ENCODE measurements around the gene POLD3. TPM values are rescaled to one million over a fixed set of nuclear protein-coding genes. Genes with fewer than 3 reads are reported as not detected.

The POLD3 gene
- total RNA-seq, 2 donors from 2014 or later, result 38.5 to 52.2 TPM

- 87 to 90% methylated on average over 3 to 5 of the region's 5 CpGs for WGBS, 2 experiments (ENCODE audit: insufficient coverage in 1 of 2, insufficient read length in 1 of 2)
These were observed 47.2 kb downstream of the POLD3 start for GRCh38 chr11:74639533-74639932.

GRCh38 chr11:74641289-74641688, 48.9 kb downstream of the POLD3 start:
- TF ChIP-seq CTCF (conservative IDR thresholded peaks at IDR 0.05), result no peak
- DNase-seq, result no peak
- Mint-ChIP-seq H3K4me3 (no peak overlapping the region), H3K4me1 (peaks cover 8% of the 10 kb centered on the region), H3K36me3 (ENCODE audit: low read depth) (peaks cover 27% of the 10 kb centered on the region), H3K9me3 (no peaks in the 10 kb centered on the region), H3K27ac (no peak overlapping the region), H3K27me3 (ENCODE audit: insufficient read depth) (no peaks in the 10 kb centered on the region)
- Histone ChIP-seq H3K9me3 (ENCODE audit: control insufficient read depth, low read length) (no peaks in the 10 kb centered on the region), H3K4me3 (ENCODE audit: low read length) (no peak overlapping the region), H3K27me3 (ENCODE audit: control insufficient read depth, insufficient read depth, low read length, poor library complexity, severe bottlenecking) (no peaks in the 10 kb centered on the region), H3K27ac (ENCODE audit: low read depth, low read length) (no peak overlapping the region), H3K36me3 (ENCODE audit: control insufficient read depth, insufficient read depth, low read length) (peaks cover 72% of the 10 kb centered on the region), H3K9ac (ENCODE audit: extremely low read depth, low read length, poor library complexity, severe bottlenecking) (no peak overlapping the region), H3K4me1 (ENCODE audit: control insufficient read depth, insufficient read depth, low read length) (peaks cover 16% of the 10 kb centered on the region)
- WGBS, 2 experiments (ENCODE audit: insufficient coverage in 1 of 2, insufficient read length in 1 of 2), result 94 to 96% methylated on average over 7 to 8 of the region's 8 CpGs

More at GRCh38 chr11:74639533-74639932, 47.2 kb downstream of the POLD3 start:
- no peak for TF ChIP-seq CTCF (conservative IDR thresholded peaks at IDR 0.05)
- Histone ChIP-seq H3K9me3 (ENCODE audit: control insufficient read depth, low read length) (no peaks in the 10 kb centered on the region), H3K36me3 (ENCODE audit: control insufficient read depth, insufficient read depth, low read length) (peaks cover 83% of the 10 kb centered on the region), H3K9ac (ENCODE audit: extremely low read depth, low read length, poor library complexity, severe bottlenecking) (no peak overlapping the region), H3K27me3 (ENCODE audit: control insufficient read depth, insufficient read depth, low read length, poor library complexity, severe bottlenecking) (no peaks in the 10 kb centered on the region), H3K4me3 (ENCODE audit: low read length) (no peak overlapping the region), H3K4me1 (ENCODE audit: control insufficient read depth, insufficient read depth, low read length) (peaks cover 16% of the 10 kb centered on the region), H3K27ac (ENCODE audit: low read depth, low read length) (no peak overlapping the region)
- no peak overlapping the region for H3K27ac Mint-ChIP-seq
- H3K36me3 Mint-ChIP-seq (ENCODE audit: low read depth), result peaks cover 36% of the 10 kb centered on the region
- DNase-seq, result no peak
- no peaks in the 10 kb centered on the region for H3K27me3 Mint-ChIP-seq (ENCODE audit: insufficient read depth)
- no peak overlapping the region for H3K4me3 Mint-ChIP-seq
- H3K4me1 Mint-ChIP-seq, result peaks cover 8% of the 10 kb centered on the region
- H3K9me3 Mint-ChIP-seq, result no peaks in the 10 kb centered on the region

GRCh38 chr11:74641905-74642304, 49.5 kb downstream of the POLD3 start:
- Histone ChIP-seq H3K9ac (ENCODE audit: extremely low read depth, low read length, poor library complexity, severe bottlenecking) (no peak overlapping the region), H3K27me3 (ENCODE audit: control insufficient read depth, insufficient read depth, low read length, poor library complexity, severe bottlenecking) (no peaks in the 10 kb centered on the region), H3K4me3 (ENCODE audit: low read length) (no peak overlapping the region), H3K27ac (ENCODE audit: low read depth, low read length) (no peak overlapping the region), H3K4me1 (ENCODE audit: control insufficient read depth, insufficient read depth, low read length) (peaks cover 16% of the 10 kb centered on the region), H3K9me3 (ENCODE audit: control insufficient read depth, low read length) (no peaks in the 10 kb centered on the region), H3K36me3 (ENCODE audit: control insufficient read depth, insufficient read depth, low read length) (peaks cover 65% of the 10 kb centered on the region)
- H3K27me3 Mint-ChIP-seq (ENCODE audit: insufficient read depth), result no peaks in the 10 kb centered on the region
- TF ChIP-seq CTCF (conservative IDR thresholded peaks at IDR 0.05), result no peak
- no peaks in the 10 kb centered on the region for H3K9me3 Mint-ChIP-seq
- H3K36me3 Mint-ChIP-seq (ENCODE audit: low read depth), result peaks cover 23% of the 10 kb centered on the region
- no peak for DNase-seq
- 97 to 100% methylated on average over 3 to 4 of the region's 4 CpGs for WGBS, 2 experiments (ENCODE audit: insufficient coverage in 1 of 2, insufficient read length in 1 of 2)
- H3K4me1 Mint-ChIP-seq, result peaks cover 13% of the 10 kb centered on the region
- no peak overlapping the region for H3K27ac Mint-ChIP-seq
- H3K4me3 Mint-ChIP-seq, result no peak overlapping the region

Data from endodermal cell (in vitro differentiated cells).